ENCODE results near the gene KCTD17.

DNA sequence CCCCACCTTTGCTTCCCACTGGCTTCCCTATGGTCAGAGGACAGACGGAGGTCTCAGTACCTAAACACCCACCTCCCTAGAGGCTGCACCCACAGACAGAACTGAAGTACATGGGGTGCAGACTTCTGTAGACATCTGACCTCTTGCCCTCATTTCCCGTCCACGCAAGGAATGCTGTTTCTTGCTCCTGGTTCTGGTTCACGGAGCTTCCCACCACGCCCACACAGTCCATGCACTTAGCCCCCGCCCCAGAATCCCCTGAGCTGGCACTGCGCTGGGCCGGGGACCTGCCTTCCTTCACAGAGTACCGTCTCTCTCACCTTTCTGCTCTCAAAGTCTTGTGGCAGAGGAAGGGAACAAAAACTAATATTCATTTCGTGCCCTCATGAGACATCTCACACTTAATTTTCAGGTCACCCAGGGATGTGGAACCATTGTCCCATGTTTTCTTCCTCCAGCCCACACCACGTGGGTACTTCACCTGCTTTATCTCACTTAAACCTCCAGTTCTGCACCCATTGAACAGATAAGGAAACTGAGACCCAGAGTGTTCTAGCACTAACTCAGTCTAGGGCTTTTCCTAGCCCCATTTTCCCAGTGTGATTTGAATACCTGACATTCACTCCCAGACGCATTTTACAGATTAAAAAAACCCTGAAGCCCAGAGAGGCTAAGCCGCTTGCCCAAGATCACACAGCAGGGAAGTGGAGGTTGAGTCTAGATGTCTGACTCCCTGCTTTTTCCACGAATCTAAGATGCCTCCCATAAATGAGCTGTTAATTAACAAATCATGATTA, 52.3 kb downstream of the KCTD17 start:
- TF ChIP-seq CTCF (conservative IDR thresholded peaks at IDR 0.05; ENCODE audit: low read depth, low read length), result no peak
- TF ChIP-seq POLR2A (IDR thresholded peaks at IDR 0.05; ENCODE audit: low read depth, low read length), result no peak
- TF ChIP-seq FOS (IDR thresholded peaks at IDR 0.05; ENCODE audit: low read depth, low read length), result no peak
- TF ChIP-seq, protein P1, sequence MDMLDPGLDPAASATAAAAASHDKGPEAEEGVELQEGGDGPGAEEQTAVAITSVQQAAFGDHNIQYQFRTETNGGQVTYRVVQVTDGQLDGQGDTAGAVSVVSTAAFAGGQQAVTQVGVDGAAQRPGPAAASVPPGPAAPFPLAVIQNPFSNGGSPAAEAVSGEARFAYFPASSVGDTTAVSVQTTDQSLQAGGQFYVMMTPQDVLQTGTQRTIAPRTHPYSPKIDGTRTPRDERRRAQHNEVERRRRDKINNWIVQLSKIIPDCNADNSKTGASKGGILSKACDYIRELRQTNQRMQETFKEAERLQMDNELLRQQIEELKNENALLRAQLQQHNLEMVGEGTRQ (IDR thresholded peaks at IDR 0.05; ENCODE audit: low read depth, low read length), result no peak

All from IMR-90 (cell line).